NCI-H226 (cell line): ENCODE data around the gene NELFB.

Experiments used
- DNase-seq: peaks from one replicate; pipeline ENCODE4 v3.0.0-alpha.2; 2015

Gene NELFB

DNA sequence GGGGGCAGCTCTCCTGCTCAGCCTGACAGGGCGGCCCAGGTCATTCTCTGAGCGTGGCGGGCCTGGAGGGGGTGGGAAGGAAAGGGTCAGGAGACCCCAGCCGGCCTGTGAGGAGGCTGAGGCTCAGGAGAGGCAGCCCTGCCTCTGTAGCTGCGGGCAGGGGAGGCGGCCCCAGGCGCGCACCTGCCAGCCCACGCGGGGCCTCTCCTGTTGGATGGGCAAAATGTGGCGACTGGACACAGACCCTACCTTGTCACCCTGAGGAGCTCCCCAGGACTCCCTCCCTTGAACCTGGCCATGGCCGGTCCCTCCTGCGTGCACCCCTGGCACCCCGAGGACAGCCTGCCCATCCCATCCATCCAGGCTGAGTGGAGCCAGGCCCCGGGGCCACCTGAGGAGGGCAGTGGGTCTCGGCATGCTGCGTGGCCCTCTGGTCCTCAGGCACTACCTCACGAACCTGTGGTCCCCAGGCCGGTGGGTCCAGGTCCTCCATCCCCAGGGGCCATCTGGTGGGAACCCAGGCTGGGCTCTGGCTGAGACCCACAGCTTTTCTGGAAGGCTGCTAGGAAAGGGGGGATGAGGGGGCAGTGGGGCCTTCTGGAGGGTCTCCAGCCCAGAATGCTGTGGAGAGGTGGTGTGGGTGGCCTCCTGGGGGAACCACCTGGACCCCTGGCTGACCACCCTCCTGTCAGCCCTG, 62.0 kb downstream of the NELFB start:
- no peak for DNase-seq

DNA sequence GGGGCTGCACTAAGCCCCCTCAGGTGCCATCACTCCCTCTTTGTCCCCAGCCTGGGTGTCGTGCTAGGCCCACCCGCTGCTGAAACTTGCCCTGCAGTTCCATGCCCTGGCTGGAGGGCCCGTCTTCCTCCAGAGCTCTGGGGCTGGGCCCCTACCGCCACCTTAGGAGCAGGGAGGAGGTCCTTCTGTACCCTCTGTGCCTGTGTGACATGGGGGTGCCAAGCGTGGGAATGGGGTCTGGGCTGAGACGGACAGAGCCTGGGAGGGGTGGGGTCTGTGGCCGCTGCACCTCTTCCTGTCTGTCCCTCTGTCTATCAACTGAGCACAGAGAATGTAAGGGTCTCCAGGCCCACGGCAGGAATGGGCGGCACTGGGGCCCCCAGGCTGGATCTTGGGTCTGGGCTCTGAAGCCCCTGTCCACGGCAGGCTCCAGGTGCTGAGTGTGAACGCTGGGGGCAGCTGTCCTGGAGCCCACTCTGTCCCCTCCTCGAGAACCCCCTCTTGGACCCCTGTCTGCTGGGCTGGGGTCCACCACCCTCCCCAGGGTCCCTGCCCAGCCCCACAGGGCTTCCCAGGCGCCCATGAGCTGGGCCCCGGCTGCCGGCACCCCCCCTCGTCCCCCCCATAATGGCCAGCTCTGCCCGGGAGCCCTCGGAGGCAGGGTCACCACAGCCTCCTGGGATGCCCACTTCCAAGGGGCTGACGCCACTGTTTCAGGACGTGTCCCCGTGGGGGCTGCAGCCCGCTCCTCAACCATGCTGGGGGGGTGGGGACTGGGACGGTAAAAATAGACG, 62.8 kb downstream of the NELFB start:
- DNase-seq: no peak

DNA sequence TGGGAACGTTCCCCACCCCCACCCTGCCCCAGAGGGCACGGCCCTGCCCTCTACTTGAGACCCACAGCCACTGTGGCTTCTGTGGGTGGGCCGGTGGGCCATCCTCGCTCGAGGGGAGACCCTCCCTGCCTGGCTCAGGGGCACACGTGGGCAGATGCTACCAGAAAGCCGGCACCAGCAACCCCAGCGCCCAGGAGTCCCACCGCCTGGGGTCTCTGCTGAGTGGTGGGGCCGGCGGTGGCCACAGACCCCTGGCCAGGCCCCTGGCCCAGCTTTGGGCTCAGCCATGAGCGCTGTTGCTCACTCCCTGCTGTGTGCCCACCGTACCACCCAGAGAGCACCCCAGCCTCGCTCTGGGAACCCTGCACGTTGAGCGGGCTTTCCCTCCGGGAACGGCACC, 63.5 kb downstream of the NELFB start:
- DNase-seq: no peak

DNA sequence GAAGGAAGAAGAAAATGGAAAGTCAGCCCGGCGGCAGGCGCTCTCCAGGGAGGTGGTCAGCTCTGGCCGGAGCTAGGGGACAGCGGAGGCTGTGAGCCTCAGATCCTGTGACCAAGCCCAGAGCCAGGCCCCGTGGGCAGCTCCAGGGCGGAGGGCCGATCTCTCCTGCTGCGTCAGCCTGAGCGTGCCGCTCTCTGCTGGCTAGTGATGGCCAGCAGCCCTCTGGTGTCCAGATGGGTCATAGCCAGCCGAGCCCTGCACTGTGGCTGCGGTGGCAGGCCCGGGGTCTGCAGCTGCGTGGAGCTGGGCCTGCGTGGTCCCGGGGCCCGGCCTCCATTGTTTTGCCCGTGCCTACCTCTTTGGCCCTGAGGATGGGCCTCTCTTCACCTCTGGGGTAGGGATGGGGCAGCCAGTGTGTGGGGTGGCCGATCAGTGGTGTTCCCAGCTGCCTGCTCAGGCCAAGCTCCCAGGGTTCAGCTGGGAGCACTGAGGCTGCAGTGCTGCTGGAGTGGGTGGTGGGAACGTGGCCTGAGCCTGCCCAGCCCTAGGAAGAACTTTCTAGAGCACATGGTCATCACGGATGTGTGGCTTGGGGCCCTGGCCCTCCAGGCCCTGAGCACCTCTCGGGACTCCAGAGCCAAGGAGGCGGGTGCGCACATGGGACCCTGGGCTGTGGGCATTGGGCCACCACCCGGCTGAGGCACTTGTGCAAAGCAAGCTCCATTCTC, 64.0 kb downstream of the NELFB start:
- DNase-seq: no peak

DNA sequence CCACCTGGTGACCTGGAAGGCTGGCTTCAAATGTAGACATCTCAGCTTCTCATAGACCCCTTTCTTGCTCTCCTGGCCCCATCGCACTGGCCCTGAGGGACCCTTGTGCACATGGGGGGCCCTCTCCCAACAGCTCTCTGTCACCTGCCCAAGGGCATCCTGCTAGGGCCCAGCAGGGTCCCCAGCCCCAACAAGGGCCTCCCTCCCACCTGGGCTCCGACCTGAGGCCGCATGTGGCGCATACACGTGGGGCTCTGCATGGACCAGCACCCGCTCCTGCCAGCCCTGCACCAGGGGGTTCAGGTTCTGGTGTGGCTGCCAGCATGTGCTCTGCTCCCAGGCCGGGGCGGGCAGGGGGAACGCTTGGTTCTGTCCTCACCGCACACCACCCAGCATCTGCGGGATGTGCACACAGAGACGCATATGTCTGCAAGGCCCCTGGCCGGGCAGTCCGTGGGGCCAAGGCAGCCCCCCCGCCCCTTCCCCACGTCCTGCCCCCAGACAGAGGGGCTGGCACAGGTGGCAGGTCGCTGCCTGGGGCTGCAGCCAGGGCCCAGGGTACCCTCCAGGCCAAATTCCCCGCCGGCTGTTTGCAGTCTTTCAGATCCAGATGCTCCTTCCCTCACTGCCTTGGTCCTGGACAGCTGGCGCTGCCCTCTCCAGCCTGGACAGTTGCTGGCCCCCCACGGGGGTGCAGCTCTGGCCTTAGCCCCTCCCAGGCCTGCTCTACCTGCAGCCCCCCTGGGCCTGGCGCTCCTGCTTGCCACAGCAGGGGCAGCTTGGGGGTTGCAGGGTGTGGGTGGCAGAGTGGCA, 64.8 kb downstream of the NELFB start:
- no peak for DNase-seq

DNA sequence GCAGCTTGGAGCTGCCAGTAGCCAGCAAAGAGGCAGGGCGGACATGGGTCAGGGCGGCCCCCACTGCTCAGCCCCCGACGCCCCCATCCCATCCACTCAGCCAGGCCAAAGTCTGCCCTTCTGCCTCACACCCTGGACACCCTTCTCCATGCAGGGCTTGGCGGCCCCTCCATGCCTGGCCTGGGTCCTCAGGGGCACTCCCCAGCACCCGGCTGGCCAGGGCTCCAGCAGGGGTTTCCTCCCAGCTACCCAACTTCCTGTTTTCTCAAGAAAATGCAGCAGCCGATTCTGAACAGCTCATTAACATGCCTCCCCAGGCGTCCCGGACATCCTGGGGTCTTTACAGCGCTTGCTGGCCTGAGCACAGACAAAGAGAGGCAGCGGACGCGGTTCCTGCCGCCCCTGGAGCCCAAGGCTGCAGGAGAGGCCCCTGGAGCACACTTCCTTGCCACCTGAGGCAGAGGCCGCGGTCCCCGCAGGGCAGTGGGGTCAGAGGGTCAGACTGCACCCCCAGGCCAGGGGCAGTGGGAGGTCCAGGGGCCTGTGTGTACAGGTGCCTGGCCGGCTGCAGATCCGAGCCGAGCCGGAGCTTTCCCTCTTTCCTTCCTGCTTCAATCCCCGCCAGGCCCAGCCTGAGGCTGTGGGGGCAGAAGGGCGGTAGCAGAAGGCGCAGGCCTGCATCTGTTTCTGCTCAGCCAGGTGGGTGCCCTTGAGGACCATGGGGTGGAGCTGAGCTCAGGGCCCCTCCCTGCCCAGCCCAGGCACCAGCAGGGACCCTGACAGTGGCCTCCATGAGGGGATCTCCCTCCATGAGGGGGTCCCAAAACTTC, 65.6 kb downstream of the NELFB start:
- no peak for DNase-seq

DNA sequence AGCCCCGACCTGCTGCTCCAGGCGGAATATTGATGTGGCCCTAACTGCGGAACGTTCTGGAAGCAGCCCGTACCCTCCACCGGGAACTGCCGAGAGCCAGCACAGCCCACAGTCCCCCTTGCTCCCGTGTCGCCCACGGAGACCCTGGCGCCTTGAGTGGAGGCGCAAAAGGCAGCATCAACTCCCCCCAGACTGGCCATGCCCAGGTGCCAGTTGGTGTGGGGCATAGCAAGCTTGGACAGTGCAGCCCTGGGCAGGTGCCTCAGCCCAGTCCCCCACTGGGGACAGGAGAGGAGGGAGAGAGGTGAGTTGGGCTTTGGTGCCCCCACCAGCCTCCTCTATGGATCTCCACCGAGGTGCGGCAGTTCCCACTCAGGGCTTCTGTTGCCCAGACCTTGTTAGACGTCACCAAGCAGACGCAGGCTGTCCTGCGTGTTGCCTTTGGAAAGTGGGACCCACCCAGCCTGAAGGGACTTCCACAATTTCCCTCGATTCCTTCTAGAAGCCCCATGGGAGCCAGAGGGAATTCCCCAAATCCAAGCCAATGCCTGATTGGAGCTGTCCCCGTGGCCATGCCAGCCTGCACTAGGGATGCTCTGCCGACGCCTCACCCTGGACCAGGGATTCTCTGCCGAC, 66.7 kb downstream of the NELFB start:
- DNase-seq: no peak
